RWPE2 (cell line): Measurements from ENCODE around the gene GRIFIN.

Source experiments
- ATAC-seq: fragments of 200-7000 bp; cut with Tn5 transposase; 3 replicates; pipeline ENCODE4 v1.9.1; 2021; ENCODE audit warnings: low read depth
- DNase-seq: peaks from one replicate; pipeline ENCODE4 v3.0.0-alpha.2; 2020; ENCODE audit warnings: low spot score
- H3K27ac ChIP-seq: fragments of 450-650 bp; 2 replicates; pipeline ENCODE4 v1.5.1; 2017; ENCODE audit warnings: mild to moderate bottlenecking; ENCODE audit not compliant: poor library complexity, severe bottlenecking
- H3K27me3 ChIP-seq: fragments of 250-450 bp; sonication (Bioruptor Pico); 2 replicates; pipeline ENCODE4 v1.5.1; 2021; ENCODE audit warnings: mild to moderate bottlenecking, moderate library complexity; ENCODE audit not compliant: insufficient read depth, poor library complexity, severe bottlenecking
- H3K36me3 ChIP-seq: fragments of 250-450 bp; sonication (Bioruptor Pico); 2 replicates; pipeline ENCODE4 v1.5.1; 2020; ENCODE audit warnings: low read depth, mild to moderate bottlenecking, moderate library complexity
- H3K4me1 ChIP-seq: fragments of 250-450 bp; sonication (Bioruptor Pico); 2 replicates; pipeline ENCODE4 v1.5.1; 2021; ENCODE audit warnings: mild to moderate bottlenecking, moderate library complexity; ENCODE audit not compliant: insufficient read depth, poor library complexity, severe bottlenecking
- H3K4me3 ChIP-seq: fragments of 250-450 bp; sonication (Bioruptor Pico); 2 replicates; pipeline ENCODE4 v1.5.1; 2021; ENCODE audit warnings: mild to moderate bottlenecking, moderate library complexity; ENCODE audit not compliant: severe bottlenecking
- H3K9me3 ChIP-seq: fragments of 250-450 bp; sonication (Bioruptor Pico); 2 replicates; pipeline ENCODE4 v1.5.1; 2021; ENCODE audit warnings: mild to moderate bottlenecking, moderate library complexity; ENCODE audit not compliant: severe bottlenecking
- CTCF ChIP-seq: fragments of 450-650 bp; IDR thresholded peaks from one replicate; pipeline ENCODE4 v1.5.1; 2017; ENCODE audit warnings: mild to moderate bottlenecking, moderate library complexity; ENCODE audit not compliant: poor library complexity, severe bottlenecking

Gene GRIFIN

GRCh38 chr7:2510130-2510776 lies 34.1 kb upstream of the GRIFIN start:
- no peak overlapping the region for H3K4me3 ChIP-seq
- H3K36me3 ChIP-seq = no peaks in the 10 kb centered on the region

GRCh38 chr7:2509298-2509906 lies 33.2 kb upstream of the GRIFIN start:
- H3K4me3 ChIP-seq = no peak overlapping the region
- no peaks in the 10 kb centered on the region for H3K36me3 ChIP-seq
- H3K27me3 ChIP-seq = no peaks in the 10 kb centered on the region
- ATAC-seq (no peak), DNase-seq (no peak)
- H3K27ac ChIP-seq = no peak overlapping the region
- no peaks in the 10 kb centered on the region for H3K9me3 ChIP-seq
- peaks cover 17% of the 10 kb centered on the region for H3K4me1 ChIP-seq
- TF ChIP-seq CTCF = no peak

More at GRCh38 chr7:2510130-2510776, 34.1 kb upstream of the GRIFIN start:
- no peak for ATAC-seq
- Histone ChIP-seq H3K27me3 (no peaks in the 10 kb centered on the region), H3K27ac (no peak overlapping the region), H3K9me3 (no peaks in the 10 kb centered on the region), H3K4me1 (peaks cover 17% of the 10 kb centered on the region)
- no peak for DNase-seq
- TF ChIP-seq CTCF = no peak

DNA sequence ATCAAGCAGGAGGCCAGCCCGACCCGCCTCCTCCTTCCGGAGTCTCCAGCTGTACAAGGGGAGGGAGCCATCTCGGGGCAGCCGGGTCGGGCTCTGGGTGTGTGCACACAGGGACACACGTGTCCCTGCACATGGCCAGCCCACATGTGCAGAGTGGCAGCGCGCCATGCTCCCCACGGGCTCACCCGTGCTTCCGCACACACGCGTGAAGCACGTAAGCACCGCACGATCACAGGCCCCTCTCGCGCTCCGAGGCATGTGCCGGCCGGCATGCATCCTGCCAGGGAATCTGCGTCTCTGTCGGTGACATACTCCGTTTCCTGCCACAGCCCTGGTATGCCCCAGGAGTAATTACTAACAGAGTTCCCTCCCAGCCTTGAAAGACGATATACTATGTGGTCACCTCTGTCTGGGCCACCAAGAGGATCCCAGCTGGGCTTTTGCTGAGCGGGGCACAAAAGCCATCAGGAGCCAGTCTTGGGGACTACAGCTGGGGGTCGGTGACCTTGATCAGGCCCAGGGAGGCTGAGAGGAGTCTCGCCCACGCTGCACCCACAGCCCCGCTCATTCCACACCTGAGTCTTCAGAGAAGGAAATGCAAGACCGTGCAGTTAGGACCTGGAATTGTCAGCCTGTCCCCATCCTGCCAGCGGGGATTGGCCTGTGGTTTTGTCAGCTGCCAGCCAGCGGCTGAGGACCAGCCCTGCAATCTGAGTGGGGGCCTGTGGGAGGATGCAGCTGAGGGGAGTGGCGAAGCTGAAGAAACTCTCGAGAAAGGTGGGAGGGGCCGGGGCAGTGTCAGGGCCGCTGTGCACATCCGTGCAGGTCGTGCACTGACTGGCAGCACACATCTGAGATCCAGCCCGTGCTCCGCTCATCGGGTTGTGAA lies 32.4 kb upstream of the GRIFIN start:
- Histone ChIP-seq H3K36me3 (no peaks in the 10 kb centered on the region), H3K9me3 (no peaks in the 10 kb centered on the region), H3K27ac (peak overlapping the region; percentile 0), H3K4me3 (no peak overlapping the region), H3K4me1 (peaks cover 17% of the 10 kb centered on the region), H3K27me3 (no peaks in the 10 kb centered on the region)
- TF ChIP-seq CTCF = no peak
- ATAC-seq (peak; percentile 59), DNase-seq (no peak)

- TF ChIP-seq CTCF = no peak
- ATAC-seq (no peak), DNase-seq (no peak)
- Histone ChIP-seq H3K4me3 (no peak overlapping the region), H3K4me1 (peaks cover 17% of the 10 kb centered on the region), H3K9me3 (no peaks in the 10 kb centered on the region), H3K36me3 (no peaks in the 10 kb centered on the region), H3K27ac (no peak overlapping the region), H3K27me3 (no peaks in the 10 kb centered on the region)
Measured at GRCh38 chr7:2507917-2508306, 31.7 kb upstream of the GRIFIN start.
